HepG2 (cell line): ENCODE data around the gene CD80. TPM values are rescaled to one million over a fixed set of nuclear protein-coding genes. Genes with fewer than 3 reads are reported as not detected.

ENCODE experiments used
- ATAC-seq: fragments of 200-7000 bp; cut with Tn5 transposase; 3 replicates; pipeline ENCODE4 v1.9.1; 2020; ENCODE audit warnings: mild to moderate bottlenecking, moderate library complexity
- BruUV-seq: library from RNA; stranded (reverse); fragments of 400-500 nt; replicated peaks from 2 replicates; lab custom pipeline; 2021; lab: Mats Ljungman, UMichigan
- CTCF ChIA-PET: fragments of 300-600 bp; formaldehyde crosslinking; extraction: SDS; loops from one replicate; lab custom pipeline; 2021; ENCODE audit warnings: low total read pairs, inconsistent platforms, low intra/inter-chr PET ratio; lab: Yijun Ruan, JAX
- POLR2A ChIA-PET: fragments of 350-600 bp; sonication (Branson Sonifier 250); formaldehyde crosslinking; loops from one replicate; lab custom pipeline; 2020; ENCODE audit warnings: antibody characterized with exemption, inconsistent platforms; lab: Yijun Ruan, JAX
- DNase-seq: peaks from one replicate; pipeline ENCODE4 v3.0.0-alpha.2; 2015; ENCODE audit warnings: low spot score
- FAIRE-seq: peaks from 3 replicates; lab custom pipeline; 2011; peaks lifted over from hg19 to GRCh38; lab: Jason Lieb, UNC
- H2AFZ ChIP-seq: one replicate; pipeline ENCODE4 v1.6.1; 2011; ENCODE audit warnings: low read length, inconsistent platforms
- H3K27ac ChIP-seq: fragments of 300-600 bp; 3 replicates; pipeline ENCODE4 v1.8.0; 2011; ENCODE audit warnings: mixed run types, mild to moderate bottlenecking, mixed read lengths, low read length, inconsistent platforms; ENCODE audit not compliant: insufficient read depth; ENCODE audit errors: extremely low read length
- H3K27me3 ChIP-seq, 2 experiments: fragments of 200-600 bp in 1 of 2; 2 replicates in 1 of 2; 3 replicates in 1 of 2; pipeline versions ENCODE4 v1.6.0 to v1.8.0; 2011; ENCODE audit warnings: low read length in 2 of 2, mild to moderate bottlenecking in 2 of 2, moderate library complexity in 2 of 2, inconsistent platforms in 1 of 2; ENCODE audit not compliant: insufficient read depth in 2 of 2, control insufficient read depth in 1 of 2
- H3K36me3 ChIP-seq, 2 experiments: fragments of 200-600 bp in 1 of 2; replicated peaks in 1 of 2; 2 replicates in 1 of 2; 3 replicates in 1 of 2; pipeline versions ENCODE4 v1.5.1 to v1.8.0; 2011; ENCODE audit warnings: low read length in 2 of 2, inconsistent platforms in 1 of 2; ENCODE audit not compliant: insufficient read depth in 2 of 2, control insufficient read depth in 1 of 2
- H3K4me1 ChIP-seq: 2 replicates; pipeline ENCODE4 v1.5.1; 2012; ENCODE audit warnings: low read length, inconsistent platforms; ENCODE audit not compliant: insufficient read depth
- H3K4me2 ChIP-seq: 2 replicates; pipeline ENCODE4 v1.6.0; 2011; ENCODE audit warnings: low read depth, low read length, inconsistent platforms
- H3K4me3 ChIP-seq, 3 experiments: fragments of 200-600 bp in 1 of 3; sonication (generic), shearing (Covaris generic) in 1 of 3; replicated peaks in 1 of 3; 2 replicates each; pipeline ENCODE4 v1.5.1; 2011 to 2016; ENCODE audit warnings: low read length in 3 of 3, inconsistent platforms in 2 of 3, low read depth in 2 of 3, mild to moderate bottlenecking in 2 of 3, control low read depth in 1 of 3, mixed read lengths in 1 of 3; ENCODE audit not compliant: insufficient read depth in 1 of 3
- H3K79me2 ChIP-seq: one replicate; pipeline ENCODE4 v1.6.1; 2011; ENCODE audit warnings: low read length, inconsistent platforms; ENCODE audit not compliant: insufficient read depth
- H3K9ac ChIP-seq: 2 replicates; pipeline ENCODE4 v1.6.0; 2011; ENCODE audit warnings: mild to moderate bottlenecking, low read depth, low read length, inconsistent platforms; ENCODE audit not compliant: insufficient read depth
- H3K9me3 ChIP-seq: 2 replicates; pipeline ENCODE4 v1.5.1; 2012; ENCODE audit warnings: mild to moderate bottlenecking, low read length
- H4K20me1 ChIP-seq: 2 replicates; pipeline ENCODE4 v1.6.0; 2011; ENCODE audit warnings: inconsistent platforms, mild to moderate bottlenecking, low read length, moderate library complexity; ENCODE audit not compliant: insufficient read depth
- FOSL1 ChIP-seq: sonication (generic); formaldehyde crosslinking; IDR thresholded peaks from 2 replicates; pipeline ENCODE4 v1.9.0; 2021; ENCODE audit warnings: missing genetic modification reagents, borderline replicate concordance
- MTA3 ChIP-seq: sonication (generic); formaldehyde crosslinking; IDR thresholded peaks from 2 replicates; pipeline ENCODE4 v1.4.0; 2020; ENCODE audit warnings: missing genetic modification reagents
- POGZ ChIP-seq: sonication (generic); formaldehyde crosslinking; IDR thresholded peaks from 2 replicates; pipeline ENCODE4 v1.4.0; 2020; ENCODE audit warnings: mild to moderate bottlenecking, missing genetic modification reagents
- ZNF513 ChIP-seq: sonication (generic); formaldehyde crosslinking; conservative IDR thresholded peaks from 2 replicates; pipeline ENCODE4 v1.5.0; 2020; ENCODE audit warnings: missing genetic modification reagents
- ZNF710 ChIP-seq: sonication (generic); formaldehyde crosslinking; IDR thresholded peaks from 2 replicates; pipeline ENCODE4 v1.5.0; 2020; ENCODE audit warnings: mild to moderate bottlenecking, missing genetic modification reagents, borderline replicate concordance
- WGBS: methylation state at CpG from one replicate; pipeline ENCODE4 v1.1.6; 2017; ENCODE audit warnings: low lambda C conversion rate; 5-methylcytosine and 5-hydroxymethylcytosine counted together
- in situ Hi-C: cut with HindIII; loops from 2 replicates; pipeline ENCODE4 v1.10.0; 2017; ENCODE audit warnings: low pct_unique_long_range_greater_than_20kb; ENCODE audit not compliant: extremely low pct_ligation_motif_present
- intact Hi-C: fragments of 100-400 bp; cut with micrococcal nuclease; formaldehyde crosslinking; loops from one replicate; pipeline ENCODE4 v1.10.0; 2022; ENCODE audit not compliant: unreplicated experiment
- polyA plus RNA-seq, 8 experiments: library from polyadenylated mRNA; depleted of rRNA in 3 of 8; stranded (reverse) in 7 of 8; unstranded in 1 of 8; fragments of >200 nt; fragmentation: Illumina TruSeq in 4 of 8; extraction: Trizol in 4 of 8; gene quantifications; 2 replicates each; pipeline versions ENCODE4 v1.2.1 to v1.2.3, GENCODE V29; 2011 to 2016; ENCODE audit warnings: low read depth in 4 of 8, missing spikeins in 1 of 8, mixed read lengths in 1 of 8; ENCODE audit not compliant: insufficient read depth in 1 of 8
- total RNA-seq, 5 experiments: library from RNA; depleted of rRNA; stranded (reverse); fragments of >200 nt; fragmentation: Illumina TruSeq; extraction: Trizol; gene quantifications; 2 replicates each; pipeline ENCODE4 v1.2.3, GENCODE V29; 2016; ENCODE audit warnings: low read depth in 1 of 5

CD80 gene
- total and polyA plus RNA-seq, 2 of the 13 experiments (the other 11 are each of a cell fraction or from before 2014, with no cell fraction given): not detected

- CTCF ChIA-PET: no interaction called here
- TF ChIP-seq POGZ (CRISPR knock-in tag): no peak
- no peak for TF ChIP-seq MTA3 (CRISPR knock-in tag)
- no peak for TF ChIP-seq FOSL1 (CRISPR knock-in tag)
- TF ChIP-seq ZNF513 (CRISPR knock-in tag): no peak
- TF ChIP-seq ZNF710 (CRISPR knock-in tag): no peak
These were observed 10.8 kb upstream of the CD80 start for GRCh38 chr3:119570229-119570628.

More at GRCh38 chr3:119570229-119570628, 10.8 kb upstream of the CD80 start:
- POLR2A ChIA-PET: no interaction called here
- no peaks in the 10 kb centered on the region for H3K79me2 ChIP-seq
- no peaks in the 10 kb centered on the region for H3K36me3 ChIP-seq
- no peak overlapping the region for H2AFZ ChIP-seq
- no peaks in the 10 kb centered on the region for H3K9me3 ChIP-seq
- peaks cover 0 to 4% of the 10 kb centered on the region in 2 experiments; a peak in 2 of 5 replicates for H3K27me3 ChIP-seq
- H3K4me1 ChIP-seq: no peaks in the 10 kb centered on the region
- H4K20me1 ChIP-seq: no peaks in the 10 kb centered on the region
- no peak overlapping the region for H3K27ac ChIP-seq
- BruUV-seq: no TSS peak
- H3K4me2 ChIP-seq: no peak overlapping the region
- in situ Hi-C loops (no loop called here), intact Hi-C loops (no loop called here)
- FAIRE-seq (no peak), DNase-seq (no peak), ATAC-seq (no peak)
- WGBS: 28% methylated on average over 5 of the region's 5 CpGs
- H3K4me3 ChIP-seq: no peak overlapping the region
- no peak overlapping the region for H3K9ac ChIP-seq
